ENCODE results near the gene HMGN1. TPM values are rescaled to one million over a fixed set of nuclear protein-coding genes. Genes with fewer than 3 reads are reported as not detected.

HMGN1 gene
- total RNA-seq, 4 donors from 2014 or later = 41.6 to 85.0 (median 57.6) TPM

DNA sequence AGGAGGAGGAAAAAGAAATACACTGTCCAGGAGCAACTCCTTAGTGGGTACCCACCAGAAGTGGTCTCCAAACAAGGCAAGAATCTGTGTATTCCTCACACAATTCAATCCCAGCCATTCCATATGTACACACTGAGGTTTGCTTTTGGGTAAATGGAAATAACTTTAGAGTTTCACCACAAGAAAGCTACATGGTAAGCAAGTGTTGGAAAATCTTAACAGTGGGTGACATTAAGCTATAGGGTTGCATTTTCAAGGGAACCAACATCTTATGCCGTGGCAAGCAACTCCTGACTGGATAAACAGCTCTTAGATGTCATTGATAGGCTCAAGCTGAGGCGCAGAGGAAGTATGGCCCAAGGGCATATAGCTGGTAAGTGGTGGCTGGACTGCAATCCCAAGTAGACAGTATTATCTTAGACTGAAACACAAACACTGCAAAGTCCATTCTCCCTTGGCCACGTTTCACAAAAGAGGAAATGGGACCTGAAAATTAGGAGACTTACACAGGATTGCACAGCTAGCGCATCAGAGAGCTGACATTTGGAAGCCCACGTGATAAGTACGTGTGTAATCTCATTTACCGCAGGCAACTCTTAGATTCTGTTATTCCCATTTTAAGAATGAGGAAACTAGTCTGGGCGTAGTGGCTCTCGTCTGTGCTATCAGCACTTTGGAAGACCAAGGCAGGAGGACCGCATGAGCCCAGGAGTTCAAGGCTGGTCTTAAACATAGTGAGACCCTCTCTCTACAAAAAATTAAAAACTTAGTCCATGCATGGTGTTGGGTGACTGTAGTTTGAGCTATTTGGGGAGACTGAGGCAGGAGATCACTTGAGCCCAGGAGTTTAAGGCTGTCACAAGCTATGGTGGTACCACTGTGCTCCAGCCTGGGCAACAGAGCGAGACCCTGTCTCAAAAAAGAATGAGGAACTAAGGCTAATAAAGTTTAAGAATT is 31.5 kb downstream of the HMGN1 start:
- TF ChIP-seq, protein P1, sequence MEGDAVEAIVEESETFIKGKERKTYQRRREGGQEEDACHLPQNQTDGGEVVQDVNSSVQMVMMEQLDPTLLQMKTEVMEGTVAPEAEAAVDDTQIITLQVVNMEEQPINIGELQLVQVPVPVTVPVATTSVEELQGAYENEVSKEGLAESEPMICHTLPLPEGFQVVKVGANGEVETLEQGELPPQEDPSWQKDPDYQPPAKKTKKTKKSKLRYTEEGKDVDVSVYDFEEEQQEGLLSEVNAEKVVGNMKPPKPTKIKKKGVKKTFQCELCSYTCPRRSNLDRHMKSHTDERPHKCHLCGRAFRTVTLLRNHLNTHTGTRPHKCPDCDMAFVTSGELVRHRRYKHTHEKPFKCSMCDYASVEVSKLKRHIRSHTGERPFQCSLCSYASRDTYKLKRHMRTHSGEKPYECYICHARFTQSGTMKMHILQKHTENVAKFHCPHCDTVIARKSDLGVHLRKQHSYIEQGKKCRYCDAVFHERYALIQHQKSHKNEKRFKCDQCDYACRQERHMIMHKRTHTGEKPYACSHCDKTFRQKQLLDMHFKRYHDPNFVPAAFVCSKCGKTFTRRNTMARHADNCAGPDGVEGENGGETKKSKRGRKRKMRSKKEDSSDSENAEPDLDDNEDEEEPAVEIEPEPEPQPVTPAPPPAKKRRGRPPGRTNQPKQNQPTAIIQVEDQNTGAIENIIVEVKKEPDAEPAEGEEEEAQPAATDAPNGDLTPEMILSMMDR (IDR thresholded peaks at IDR 0.05; ENCODE audit: low read depth) = no peak

DNA sequence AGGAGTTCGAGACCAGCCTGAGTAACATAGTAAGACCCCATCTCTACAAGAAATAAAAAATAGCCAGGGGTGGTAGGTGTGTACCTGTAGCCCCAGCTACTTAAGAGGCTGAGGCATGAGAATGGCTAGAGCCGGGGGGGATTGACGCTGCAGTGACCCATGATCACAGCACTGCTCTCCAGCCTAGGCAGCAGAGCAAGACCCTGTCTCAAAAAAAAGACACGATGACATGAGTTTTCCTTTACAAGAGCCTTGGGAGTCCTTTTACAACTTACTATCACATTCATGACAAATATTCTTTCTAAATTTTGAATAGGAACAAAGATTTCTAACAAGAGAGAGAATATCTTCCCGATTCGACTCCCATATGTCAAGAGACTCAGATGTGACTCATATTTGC is 32.2 kb downstream of the HMGN1 start:
- TF ChIP-seq, protein P1 (IDR thresholded peaks at IDR 0.05; ENCODE audit: low read depth) = no peak

DNA sequence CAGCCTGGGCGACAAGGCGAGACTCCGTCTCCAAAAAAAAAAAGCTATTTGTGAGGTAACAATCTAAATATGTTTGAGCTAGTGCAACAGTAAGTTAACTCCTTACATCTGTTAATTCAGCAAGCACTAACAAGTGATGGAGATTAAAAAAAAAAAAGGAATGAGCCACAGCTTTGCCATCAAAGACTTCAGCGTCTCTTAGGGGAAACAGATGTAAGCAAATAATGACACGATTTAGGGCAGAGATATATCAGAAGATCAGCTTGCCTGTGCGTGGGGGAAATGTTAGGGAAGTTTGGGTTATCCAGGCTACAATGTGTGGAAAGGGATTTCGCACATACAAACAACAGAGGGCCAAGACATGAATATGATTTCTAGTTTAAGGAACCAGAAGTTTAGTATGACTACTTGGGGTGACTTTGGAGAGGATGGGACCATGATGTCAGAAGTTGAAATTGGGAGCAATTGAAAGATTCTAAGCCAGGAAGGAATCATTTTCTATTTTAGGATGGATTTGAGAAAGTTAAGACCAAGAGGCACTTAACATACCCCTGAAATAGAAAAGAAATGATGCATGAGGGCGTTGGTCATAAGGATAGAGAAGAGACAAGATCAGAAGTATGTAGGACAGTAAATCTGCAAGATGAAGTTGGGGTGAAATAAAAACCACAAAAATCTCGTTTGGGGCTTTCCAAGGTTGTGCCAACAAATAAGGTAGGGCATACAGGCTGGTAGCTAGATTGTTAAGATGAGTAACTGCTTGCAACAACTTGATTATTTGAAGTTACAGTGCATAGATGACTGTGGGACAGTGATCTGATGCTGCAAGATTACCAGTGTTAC is 33.1 kb downstream of the HMGN1 start:
- TF ChIP-seq, protein P1 (IDR thresholded peaks at IDR 0.05; ENCODE audit: low read depth) = no peak

DNA sequence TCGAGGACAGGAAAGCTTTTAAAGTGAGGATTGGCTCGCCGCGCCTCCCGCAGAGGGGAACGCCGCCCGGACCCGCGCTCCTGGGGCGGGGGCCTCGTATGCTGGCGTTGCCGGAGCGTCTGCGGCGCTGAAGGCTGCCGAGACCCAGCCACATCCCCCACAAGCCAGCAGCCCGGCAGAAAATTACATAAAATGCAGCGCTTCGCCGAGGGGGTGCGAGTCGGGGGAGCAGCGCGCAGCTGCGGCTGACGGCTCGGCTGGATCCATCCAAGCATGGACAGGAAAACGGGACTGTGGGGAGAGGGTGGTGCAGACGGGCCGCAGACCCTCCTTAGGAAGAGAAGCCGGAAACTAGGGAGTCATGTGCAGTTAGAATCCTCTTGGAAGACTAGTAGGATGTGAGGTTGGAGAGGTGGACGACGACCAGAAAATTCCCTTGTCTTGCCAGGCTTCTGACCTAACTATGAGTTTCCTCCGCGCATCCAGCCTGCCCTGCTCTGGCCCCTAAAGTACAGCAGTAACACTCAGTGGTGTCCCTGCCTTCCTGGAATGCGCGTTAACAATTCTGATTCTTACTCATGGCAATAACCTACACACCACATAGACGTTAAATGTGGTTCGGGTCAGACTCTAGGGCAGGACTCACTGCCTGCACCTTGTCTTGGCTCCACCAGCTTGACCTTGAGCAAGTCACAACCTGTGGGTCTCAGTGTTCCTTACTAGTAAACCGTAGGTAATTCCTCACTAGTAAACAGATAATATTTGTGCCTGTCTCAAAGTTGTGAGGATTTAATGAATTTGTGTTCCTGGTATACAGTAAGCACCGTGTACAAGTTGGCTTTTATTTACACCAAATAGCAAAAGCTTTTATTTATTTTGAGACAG is 34.5 kb downstream of the HMGN1 start:
- TF ChIP-seq, protein P1 (IDR thresholded peaks at IDR 0.05; ENCODE audit: low read depth) = no peak

DNA sequence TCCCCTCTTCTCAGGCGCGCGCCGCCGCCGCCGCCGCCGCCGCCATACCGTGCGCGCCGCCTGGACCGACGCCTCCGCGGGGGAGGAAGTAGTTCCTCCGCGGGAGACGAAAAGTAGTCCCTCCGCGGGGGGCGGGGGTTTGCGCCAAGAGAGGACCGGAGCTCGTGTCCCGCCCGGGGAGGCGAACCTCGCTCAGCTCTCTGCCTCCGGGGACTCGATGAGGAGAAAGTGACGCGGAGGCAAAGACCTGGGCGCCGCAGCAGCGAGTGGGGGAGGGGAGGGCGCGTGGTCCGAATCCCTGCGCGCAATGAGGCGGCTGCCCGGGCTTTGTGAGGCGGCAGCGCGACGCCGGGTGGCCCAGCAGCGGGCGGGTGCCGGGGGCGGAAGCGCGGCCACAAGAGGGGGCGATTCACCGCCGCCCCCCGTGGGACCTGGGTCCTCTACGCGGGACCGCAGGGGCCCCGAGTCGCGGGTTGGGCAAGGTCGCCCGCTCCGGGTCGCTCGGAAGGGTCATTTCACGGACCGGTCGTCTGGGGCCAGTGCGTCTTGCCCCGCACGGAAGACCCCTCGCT is 35.2 kb downstream of the HMGN1 start, which contains the start of gene BRWD1:
Gene BRWD1 (minus strand): TSS at position 62 of the 572 bp plus-strand sequence. CDS start 141 bp downstream, outside the sequence.
- TF ChIP-seq, protein P1 (IDR thresholded peaks at IDR 0.05; ENCODE audit: low read depth) = no peak

DNA sequence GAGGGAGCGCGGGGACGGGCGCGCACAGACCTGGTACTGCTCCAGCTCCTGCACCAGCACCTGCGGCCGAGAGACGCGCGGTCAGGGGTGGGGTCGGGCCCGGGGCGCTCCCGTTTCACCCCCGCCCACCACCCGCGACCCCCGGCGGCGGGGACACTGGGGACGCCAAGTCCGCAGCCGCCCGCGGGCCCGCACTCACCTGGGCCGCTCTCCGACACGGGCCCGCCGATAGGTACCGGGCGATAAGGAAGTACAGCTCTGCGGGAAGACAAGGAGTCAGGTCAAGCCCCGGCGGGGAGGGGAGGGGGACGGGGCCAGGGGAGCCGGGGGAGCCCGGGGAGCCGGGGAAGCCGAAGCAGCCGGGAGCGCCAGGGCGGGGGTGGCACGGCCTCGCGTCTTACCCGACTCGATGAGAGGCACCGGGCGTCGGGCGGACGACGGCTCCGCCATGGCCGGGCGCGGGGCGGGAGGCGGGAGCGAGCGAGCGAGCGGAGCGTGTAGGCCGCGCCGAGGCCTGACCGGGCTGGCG is 35.8 kb downstream of the HMGN1 start:
- TF ChIP-seq, protein P1 (IDR thresholded peaks at IDR 0.05; ENCODE audit: low read depth) = no peak

Measured in subcutaneous adipose tissue (tissue), 4 donors.